Esophagus squamous epithelium (tissue), 5 donors: ENCODE measurements around the gene NUDT22. TPM values are rescaled to one million over a fixed set of nuclear protein-coding genes. Genes with fewer than 3 reads are reported as not detected.
A peak's percentile ranks its signal among the peaks of the same experiment; 100 is the strongest.

Experiments
- DNase-seq: peaks from one replicate; lab custom pipeline; 2025; lab: John Stamatoyannopoulos, UW
- H3K27ac ChIP-seq, 4 donors: fragments of 200-600 bp; sonication (generic); one replicate each; pipeline ENCODE4 v1.5.1; 2016 to 2019; ENCODE audit warnings: mild to moderate bottlenecking in 1 of 4
- H3K27me3 ChIP-seq, 4 donors: fragments of 200-600 bp; sonication (generic); 1 replicate in 3 of 4; 2 replicates in 1 of 4; pipeline versions ENCODE4 v1.5.1 to v1.6.0; 2017 to 2021; ENCODE audit warnings: antibody characterized with exemption in 1 of 4
- H3K36me3 ChIP-seq, 3 donors: fragments of 200-600 bp; sonication (generic); one replicate each; pipeline ENCODE4 v1.5.1; 2016 to 2019
- H3K4me1 ChIP-seq, 3 donors: fragments of 200-600 bp; sonication (generic); one replicate each; pipeline ENCODE4 v1.5.1; 2017 to 2019
- H3K4me3 ChIP-seq, 4 donors: fragments of 200-600 bp; sonication (generic); 1 replicate in 3 of 4; 2 replicates in 1 of 4; pipeline ENCODE4 v1.5.1; 2016 to 2019; ENCODE audit warnings: mild to moderate bottlenecking in 2 of 4, moderate library complexity in 1 of 4
- H3K9me3 ChIP-seq, 3 donors: fragments of 200-600 bp; sonication (generic); one replicate each; pipeline ENCODE4 v1.5.1; 2016 to 2019
- CTCF ChIP-seq, 6 experiments: fragments of 450-650 bp in 4 of 6; fragments of 200-600 bp in 2 of 6; sonication (generic) in 2 of 6; IDR thresholded peaks; one replicate each; pipeline ENCODE4 v1.5.1; 2016 to 2019; ENCODE audit warnings: antibody characterized with exemption in 6 of 6, mild to moderate bottlenecking in 4 of 6, moderate library complexity in 4 of 6
- POLR2A ChIP-seq, 4 donors: fragments of 450-650 bp; IDR thresholded peaks; one replicate each; pipeline ENCODE4 v1.6.1; 2017; ENCODE audit warnings: antibody characterized with exemption in 4 of 4, mild to moderate bottlenecking in 4 of 4, moderate library complexity in 3 of 4
- WGBS, 2 donors: methylation state at CpG; one replicate each; pipeline ENCODE4 v1.1.5; 2018; 5-methylcytosine and 5-hydroxymethylcytosine counted together
- intact Hi-C: fragments of 100-400 bp; cut with DNase I; formaldehyde crosslinking; loops from one replicate; pipeline ENCODE4 v1.15.0; 2022
- total RNA-seq, 4 donors: library from RNA; depleted of rRNA; stranded (reverse); fragments of >200 nt; gene quantifications; one replicate each; pipeline ENCODE4 v1.1.0, GENCODE V29; 2016
- donor health status: DM: yes; HTN: yes; CAD: no.

The NUDT22 gene
- total RNA-seq, 4 donors from 2014 or later, result 44.0 to 60.1 (median 50.7) TPM

- no peaks in the 10 kb centered on the region for H3K9me3 ChIP-seq
- peak in 4 of 6 experiments; percentile 14 to 56 (median 38) for TF ChIP-seq CTCF (IDR thresholded peaks at IDR 0.05)
- TF ChIP-seq POLR2A (IDR thresholded peaks at IDR 0.05), result peak in 3 of 4 donors; percentile 10 to 68 (median 58)
- peak; percentile 98 for DNase-seq
- peak within 1 kb of the TSS; percentile 86 to 100 (median 96) for H3K27ac ChIP-seq
- peaks cover 26 to 45% (median 44%) of the 10 kb centered on the region in 3 donors for H3K4me1 ChIP-seq
- 1% methylated on average over 19 to 21 of the region's 74 CpGs for WGBS, 2 donors
- H3K36me3 ChIP-seq, result peaks cover 0 to 24% (median 0%) of the 10 kb centered on the region in 3 donors
- H3K4me3 ChIP-seq, result peak within 1 kb of the TSS in 3 of 4 donors; percentile 47 to 89 (median 64)
- no peaks in the 10 kb centered on the region for H3K27me3 ChIP-seq
- intact Hi-C loops, result no loop called here
Observed at GRCh38 chr11:64185693-64186491, 40.2 kb upstream of the NUDT22 start, which contains the start of gene STIP1. Gene STIP1 (plus strand): TSS chr11:64186171. CDS start chr11:64186262, 91 bp downstream.

- Histone ChIP-seq H3K4me1 (peaks cover 19 to 39% (median 36%) of the 10 kb centered on the region in 3 donors), H3K9me3 (no peaks in the 10 kb centered on the region), H3K27ac (no peak overlapping the region), H3K36me3 (peaks cover 0 to 30% (median 0%) of the 10 kb centered on the region in 3 donors), H3K4me3 (no peak overlapping the region), H3K27me3 (no peaks in the 10 kb centered on the region)
- WGBS, 2 donors, result 1% methylated on average over 10 to 28 of the region's 48 CpGs
- intact Hi-C loops, result no loop called here
- no peak for TF ChIP-seq CTCF (IDR thresholded peaks at IDR 0.05)
- no peak for DNase-seq
Observed at GRCh38 chr11:64186492-64187165, 39.4 kb upstream of the NUDT22 start.

GRCh38 chr11:64192434-64192833 is 33.6 kb upstream of the NUDT22 start:
- no peak overlapping the region for H3K4me3 ChIP-seq
- peaks cover 38 to 88% (median 44%) of the 10 kb centered on the region in 3 donors for H3K36me3 ChIP-seq
- no peak overlapping the region for H3K27ac ChIP-seq
- DNase-seq, result no peak
- H3K27me3 ChIP-seq, result no peaks in the 10 kb centered on the region
- TF ChIP-seq CTCF (IDR thresholded peaks at IDR 0.05) (no peak), POLR2A (IDR thresholded peaks at IDR 0.05) (no peak)
- 83 to 94% methylated on average over 3 to 4 of the region's 5 CpGs for WGBS, 2 donors
- peaks cover 0 to 16% (median 4%) of the 10 kb centered on the region in 3 donors for H3K4me1 ChIP-seq
- intact Hi-C loops, result no loop called here
- H3K9me3 ChIP-seq, result no peaks in the 10 kb centered on the region

- Histone ChIP-seq H3K27me3 (no peaks in the 10 kb centered on the region), H3K27ac (no peak overlapping the region), H3K4me3 (no peak overlapping the region), H3K9me3 (no peaks in the 10 kb centered on the region), H3K36me3 (peaks cover 47 to 100% (median 79%) of the 10 kb centered on the region in 3 donors), H3K4me1 (no peaks in the 10 kb centered on the region)
- no peak for TF ChIP-seq POLR2A (IDR thresholded peaks at IDR 0.05)
- no peak for TF ChIP-seq CTCF (IDR thresholded peaks at IDR 0.05)
- DNase-seq, result no peak
- WGBS, 2 donors, result 82 to 83% methylated on average over 9 of the region's 9 CpGs
- intact Hi-C loops, result no loop called here
Observed at GRCh38 chr11:64196626-64197025, 29.4 kb upstream of the NUDT22 start.

GRCh38 chr11:64198511-64198910 is 27.6 kb upstream of the NUDT22 start:
- no peak overlapping the region for H3K4me3 ChIP-seq
- no peak for DNase-seq
- H3K4me1 ChIP-seq, result no peaks in the 10 kb centered on the region
- no peaks in the 10 kb centered on the region for H3K9me3 ChIP-seq
- no peak overlapping the region for H3K27ac ChIP-seq
- H3K27me3 ChIP-seq, result no peaks in the 10 kb centered on the region
- 91 to 97% methylated on average over 2 of the region's 2 CpGs for WGBS, 2 donors
- intact Hi-C loops, result no loop called here
- peaks cover 52 to 100% (median 77%) of the 10 kb centered on the region in 3 donors for H3K36me3 ChIP-seq
- TF ChIP-seq CTCF (IDR thresholded peaks at IDR 0.05) (no peak), POLR2A (IDR thresholded peaks at IDR 0.05) (no peak)
